Naive B cell (primary cell): ENCODE data around the gene MXD4. TPM values are rescaled to one million over a fixed set of nuclear protein-coding genes. Genes with fewer than 3 reads are reported as not detected.

Experiments used
- ATAC-seq, 2 donors: fragments of 150-1000 bp; cut with Tn5 transposase; 2 replicates each; pipeline ENCODE4 v1.10.0; 2021; ENCODE audit warnings: low read depth in 2 of 2, mild to moderate bottlenecking in 2 of 2, moderate library complexity in 2 of 2
- DNase-seq: peaks from one replicate; pipeline ENCODE4 v3.0.0; 2022
- H3K27ac Mint-ChIP-seq, 6 donors: one replicate each; pipeline ENCODE4 v1.8.0; 2020 to 2022; ENCODE audit warnings: mild to moderate bottlenecking in 6 of 6, mixed read lengths in 6 of 6, moderate library complexity in 5 of 6, inconsistent platforms in 2 of 6
- H3K27me3 Mint-ChIP-seq, 3 donors: one replicate each; pipeline ENCODE4 v1.8.0; 2021 to 2022; ENCODE audit warnings: mixed read lengths in 3 of 3, mild to moderate bottlenecking in 1 of 3
- H3K36me3 Mint-ChIP-seq, 2 donors: one replicate each; pipeline ENCODE4 v1.8.0; 2020 to 2022; ENCODE audit warnings: mixed read lengths in 2 of 2, inconsistent platforms in 1 of 2, mild to moderate bottlenecking in 1 of 2
- H3K4me1 Mint-ChIP-seq, 3 donors: one replicate each; pipeline ENCODE4 v1.8.0; 2020 to 2022; ENCODE audit warnings: mixed read lengths in 3 of 3, inconsistent platforms in 1 of 3, mild to moderate bottlenecking in 1 of 3, moderate library complexity in 1 of 3
- H3K4me3 Mint-ChIP-seq, 8 donors: one replicate each; pipeline ENCODE4 v1.8.0; 2020 to 2022; ENCODE audit warnings: mild to moderate bottlenecking in 8 of 8, mixed read lengths in 8 of 8, moderate library complexity in 8 of 8, inconsistent platforms in 2 of 8
- H3K9me3 Mint-ChIP-seq, 7 donors: one replicate each; pipeline ENCODE4 v1.8.0; 2020 to 2022; ENCODE audit warnings: mixed read lengths in 7 of 7, mild to moderate bottlenecking in 5 of 7, inconsistent platforms in 2 of 7, moderate library complexity in 1 of 7
- polyA plus RNA-seq, 6 donors: library from polyadenylated mRNA; unstranded; fragments of 300-500 nt; fragmentation: Illumina TruSeq; gene quantifications; one replicate each; pipeline ENCODE4 v1.2.3, GENCODE V29; 2021; ENCODE audit warnings: low read depth in 6 of 6

Gene MXD4
- polyA plus RNA-seq, 6 donors from 2014 or later: 29.4 to 46.2 (median 40.6) TPM

GRCh38 chr4:2268357-2269205, 6.7 kb upstream of the MXD4 start:
- H3K9me3 Mint-ChIP-seq: no peaks in the 10 kb centered on the region
- H3K27ac Mint-ChIP-seq: no peak overlapping the region

GRCh38 chr4:2267841-2268240, 5.9 kb upstream of the MXD4 start:
- no peak overlapping the region for H3K27ac Mint-ChIP-seq
- no peaks in the 10 kb centered on the region for H3K36me3 Mint-ChIP-seq
- no peaks in the 10 kb centered on the region for H3K27me3 Mint-ChIP-seq
- H3K4me3 Mint-ChIP-seq: no peak overlapping the region
- ATAC-seq (no peak), DNase-seq (no peak)
- H3K4me1 Mint-ChIP-seq: peaks cover 0 to 4% (median 0%) of the 10 kb centered on the region in 3 donors
- no peaks in the 10 kb centered on the region for H3K9me3 Mint-ChIP-seq

More at GRCh38 chr4:2268357-2269205, 6.7 kb upstream of the MXD4 start:
- no peaks in the 10 kb centered on the region for H3K4me1 Mint-ChIP-seq
- H3K4me3 Mint-ChIP-seq: no peak overlapping the region
- ATAC-seq: no peak
- no peaks in the 10 kb centered on the region for H3K36me3 Mint-ChIP-seq
- no peak for DNase-seq
- no peaks in the 10 kb centered on the region for H3K27me3 Mint-ChIP-seq

- Mint-ChIP-seq H3K27ac (no peak overlapping the region), H3K36me3 (no peaks in the 10 kb centered on the region), H3K4me1 (peaks cover 0 to 4% (median 0%) of the 10 kb centered on the region in 3 donors), H3K27me3 (no peaks in the 10 kb centered on the region), H3K9me3 (no peaks in the 10 kb centered on the region), H3K4me3 (no peak overlapping the region)
- ATAC-seq (no peak), DNase-seq (no peak)
These were observed 5.5 kb upstream of the MXD4 start for GRCh38 chr4:2267320-2267811.

- H3K4me3 Mint-ChIP-seq: no peak overlapping the region
- DNase-seq (no peak), ATAC-seq (no peak)
- no peaks in the 10 kb centered on the region for H3K9me3 Mint-ChIP-seq
- H3K4me1 Mint-ChIP-seq: peaks cover 0 to 4% (median 0%) of the 10 kb centered on the region in 3 donors
- H3K36me3 Mint-ChIP-seq: no peaks in the 10 kb centered on the region
- H3K27ac Mint-ChIP-seq: peak overlapping the region in 1 of 6 donors; percentile 86
- H3K27me3 Mint-ChIP-seq: no peaks in the 10 kb centered on the region
These were observed 4.9 kb upstream of the MXD4 start for GRCh38 chr4:2266821-2267220.

GRCh38 chr4:2266181-2266580, 4.3 kb upstream of the MXD4 start:
- H3K27ac Mint-ChIP-seq: peak overlapping the region in 1 of 6 donors; percentile 61
- H3K36me3 Mint-ChIP-seq: no peaks in the 10 kb centered on the region
- no peaks in the 10 kb centered on the region for H3K9me3 Mint-ChIP-seq
- H3K27me3 Mint-ChIP-seq: no peaks in the 10 kb centered on the region
- ATAC-seq (no peak), DNase-seq (no peak)
- H3K4me1 Mint-ChIP-seq: peaks cover 0 to 4% (median 0%) of the 10 kb centered on the region in 3 donors
- no peak overlapping the region for H3K4me3 Mint-ChIP-seq

GRCh38 chr4:2265113-2266110, 3.5 kb upstream of the MXD4 start:
- H3K27me3 Mint-ChIP-seq: no peaks in the 10 kb centered on the region
- peaks cover 0 to 5% (median 0%) of the 10 kb centered on the region in 3 donors for H3K4me1 Mint-ChIP-seq
- H3K36me3 Mint-ChIP-seq: no peaks in the 10 kb centered on the region
- H3K9me3 Mint-ChIP-seq: no peaks in the 10 kb centered on the region
- ATAC-seq (no peak), DNase-seq (no peak)
- H3K27ac Mint-ChIP-seq: peak overlapping the region in 1 of 6 donors; percentile 54
- H3K4me3 Mint-ChIP-seq: peak overlapping the region in 2 of 8 donors; percentile 19 to 29

- Mint-ChIP-seq H3K4me1 (peaks cover 0 to 9% (median 0%) of the 10 kb centered on the region in 3 donors), H3K27me3 (no peaks in the 10 kb centered on the region), H3K9me3 (no peaks in the 10 kb centered on the region), H3K27ac (peak overlapping the region in 2 of 6 donors; percentile 47 to 88), H3K4me3 (peak overlapping the region in 2 of 8 donors; percentile 8 to 61), H3K36me3 (no peaks in the 10 kb centered on the region)
- no peak for DNase-seq
- no peak for ATAC-seq
These were observed 2.7 kb upstream of the MXD4 start for GRCh38 chr4:2264481-2265041.

GRCh38 chr4:2263926-2264321, 2.0 kb upstream of the MXD4 start:
- no peaks in the 10 kb centered on the region for H3K9me3 Mint-ChIP-seq

GRCh38 chr4:2262944-2263250, 988 bp upstream of the MXD4 start:
- Mint-ChIP-seq H3K9me3 (no peaks in the 10 kb centered on the region), H3K4me1 (peaks cover 0 to 11% (median under 1%) of the 10 kb centered on the region in 3 donors), H3K36me3 (no peaks in the 10 kb centered on the region), H3K27ac (peak overlapping the region in 5 of 6 donors; percentile 38 to 96 (median 90)), H3K27me3 (no peaks in the 10 kb centered on the region), H3K4me3 (peak overlapping the region; percentile 75 to 93 (median 80))
- DNase-seq (no peak), ATAC-seq (no peak)

More at GRCh38 chr4:2263926-2264321, 2.0 kb upstream of the MXD4 start:
- Mint-ChIP-seq H3K4me1 (peaks cover 0 to 10% (median 0%) of the 10 kb centered on the region in 3 donors), H3K27me3 (no peaks in the 10 kb centered on the region), H3K27ac (peak overlapping the region in 3 of 6 donors; percentile 85 to 96 (median 88)), H3K4me3 (peak overlapping the region in 6 of 8 donors; percentile 9 to 91 (median 78)), H3K36me3 (no peaks in the 10 kb centered on the region)
- ATAC-seq (no peak), DNase-seq (no peak)

- Mint-ChIP-seq H3K9me3 (no peaks in the 10 kb centered on the region), H3K4me1 (peaks cover 0 to 14% (median 6%) of the 10 kb centered on the region in 3 donors), H3K36me3 (no peaks in the 10 kb centered on the region), H3K27ac (peak overlapping the region in 4 of 6 donors; percentile 88 to 96 (median 92)), H3K27me3 (no peaks in the 10 kb centered on the region), H3K4me3 (peak overlapping the region; percentile 73 to 93 (median 82))
- ATAC-seq (peak; percentile 85 to 88), DNase-seq (peak; percentile 99)
These were observed 435 bp upstream of the MXD4 start for GRCh38 chr4:2262145-2262943.

GRCh38 chr4:2261110-2261852, 628 bp downstream of the MXD4 start:
- Mint-ChIP-seq H3K9me3 (no peaks in the 10 kb centered on the region), H3K27me3 (no peaks in the 10 kb centered on the region), H3K4me1 (peaks cover 6 to 18% (median 13%) of the 10 kb centered on the region in 3 donors), H3K4me3 (peak overlapping the region; percentile 42 to 93 (median 81)), H3K36me3 (no peaks in the 10 kb centered on the region), H3K27ac (peak overlapping the region in 2 of 6 donors; percentile 19 to 88)
- DNase-seq: peak; percentile 55
- peak; percentile 10 to 12 for ATAC-seq
